Retina (tissue), 1 donor: ENCODE results near the gene CD52.
A peak's percentile ranks its signal among the peaks of the same experiment; 100 is the strongest.
"Not testable (repeated sequence)": the region's sequence is repeated elsewhere in the genome, so short reads cannot be mapped to it uniquely, and the experiment has no call there.

Experiments used
- DNase-seq: peaks from one replicate; pipeline ENCODE4 v3.0.0-alpha.2; 2016

The CD52 gene

GRCh38 chr1:26284597-26285347 is 33.0 kb upstream of the CD52 start:
- DNase-seq, result peak; percentile 72

GRCh38 chr1:26285366-26286063 is 32.2 kb upstream of the CD52 start:
- no peak for DNase-seq

DNA sequence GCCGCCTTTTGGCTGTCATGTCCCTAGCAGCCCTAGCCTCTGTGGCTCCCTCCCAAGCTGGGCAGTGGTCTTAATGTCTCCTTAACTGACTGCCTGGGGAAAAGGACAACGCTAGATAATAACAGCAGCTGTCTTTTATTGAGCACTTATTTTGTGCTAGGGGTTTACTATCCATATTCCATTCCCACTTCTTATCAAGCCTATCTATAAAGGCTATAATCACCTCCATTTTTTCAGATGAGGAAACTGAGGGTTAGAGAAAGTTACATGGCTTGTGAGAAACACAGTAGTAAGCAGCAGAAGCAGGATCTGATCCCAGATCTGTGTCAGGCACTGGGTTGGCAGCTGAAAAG is 31.7 kb upstream of the CD52 start:
- DNase-seq, result no peak

- DNase-seq, result peak; percentile 55
These were observed 30.6 kb upstream of the CD52 start for GRCh38 chr1:26287033-26287711.

DNA sequence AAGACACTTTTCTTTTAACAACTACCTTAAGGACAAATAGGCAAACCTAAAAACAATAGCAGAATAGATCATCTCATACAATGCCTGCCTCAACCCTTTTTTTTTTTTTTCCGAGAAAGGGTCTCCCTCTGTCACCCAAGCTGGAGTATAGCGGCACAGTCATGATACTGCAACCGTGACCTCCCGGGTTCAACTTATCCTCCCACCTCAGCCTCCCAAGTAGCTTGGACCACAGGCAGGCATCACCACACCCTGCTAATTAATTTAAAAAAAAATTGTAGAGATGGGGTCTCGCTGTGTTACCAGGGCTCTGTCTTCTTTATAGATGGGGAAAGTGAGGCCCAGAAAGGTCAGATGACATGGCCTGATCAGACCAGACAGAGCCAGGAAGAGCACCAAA is 29.9 kb upstream of the CD52 start:
- no peak for DNase-seq

DNA sequence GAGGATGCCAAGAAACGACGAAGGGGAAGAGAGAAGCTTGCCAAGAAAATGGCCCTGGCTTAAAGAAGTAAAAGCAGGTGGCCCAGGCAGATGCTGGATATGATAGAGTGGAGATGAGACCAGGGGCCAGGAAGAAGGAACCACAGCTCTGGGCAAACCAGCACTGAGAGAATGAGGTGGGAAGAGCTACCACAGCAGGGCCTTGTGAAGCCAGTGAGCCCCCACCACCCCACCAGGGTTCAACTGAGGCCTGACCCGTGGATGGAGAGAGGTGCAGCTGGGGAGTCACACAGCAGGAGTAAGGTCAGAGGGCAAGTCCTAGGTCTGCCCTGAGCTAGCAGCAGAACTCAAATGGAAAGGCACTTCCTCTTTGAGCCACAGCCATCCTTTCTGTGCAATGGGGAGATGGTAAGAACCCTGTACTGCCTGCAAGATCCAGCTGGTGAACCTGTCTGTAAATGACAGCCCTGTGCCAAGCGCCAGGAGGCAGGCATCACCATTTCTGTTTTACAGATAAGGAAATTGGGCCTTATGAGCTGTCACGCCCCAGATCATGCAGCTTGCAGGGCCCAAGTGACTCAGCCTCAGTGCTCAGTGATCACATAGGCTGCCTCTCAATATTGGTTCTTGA is 29.3 kb upstream of the CD52 start:
- DNase-seq, result no peak

- DNase-seq, result peak; percentile 46
These were observed 28.3 kb upstream of the CD52 start for GRCh38 chr1:26289158-26290059.

- DNase-seq, result no peak
These were observed 27.5 kb upstream of the CD52 start for GRCh38 chr1:26290122-26290881.

GRCh38 chr1:26290882-26291261 is 26.9 kb upstream of the CD52 start:
- no peak for DNase-seq

- DNase-seq, result no peak
These were observed 26.3 kb upstream of the CD52 start for GRCh38 chr1:26291433-26291832.

GRCh38 chr1:26291939-26292338 is 25.8 kb upstream of the CD52 start:
- DNase-seq, result no peak

DNA sequence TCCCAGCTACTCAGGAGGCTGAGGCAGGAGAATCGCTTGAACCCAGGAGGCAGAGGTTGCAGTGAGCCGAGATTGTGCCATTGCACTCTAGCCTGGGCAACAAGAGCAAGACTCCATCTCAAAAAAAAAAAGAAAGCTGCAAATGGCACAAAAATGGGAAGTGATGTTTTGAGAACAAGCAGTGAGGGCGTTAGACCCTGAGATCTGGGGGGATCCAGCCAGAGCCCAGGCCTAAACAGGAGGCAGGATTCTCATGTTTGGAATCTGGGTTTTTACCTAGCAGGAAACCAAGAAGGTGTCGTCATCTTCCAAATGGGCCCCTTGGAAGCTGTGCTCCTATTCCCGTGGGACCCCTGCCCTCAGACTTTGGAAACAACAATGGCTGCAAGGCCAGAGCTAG is 25.0 kb upstream of the CD52 start:
- not testable (repeated sequence) for DNase-seq

DNA sequence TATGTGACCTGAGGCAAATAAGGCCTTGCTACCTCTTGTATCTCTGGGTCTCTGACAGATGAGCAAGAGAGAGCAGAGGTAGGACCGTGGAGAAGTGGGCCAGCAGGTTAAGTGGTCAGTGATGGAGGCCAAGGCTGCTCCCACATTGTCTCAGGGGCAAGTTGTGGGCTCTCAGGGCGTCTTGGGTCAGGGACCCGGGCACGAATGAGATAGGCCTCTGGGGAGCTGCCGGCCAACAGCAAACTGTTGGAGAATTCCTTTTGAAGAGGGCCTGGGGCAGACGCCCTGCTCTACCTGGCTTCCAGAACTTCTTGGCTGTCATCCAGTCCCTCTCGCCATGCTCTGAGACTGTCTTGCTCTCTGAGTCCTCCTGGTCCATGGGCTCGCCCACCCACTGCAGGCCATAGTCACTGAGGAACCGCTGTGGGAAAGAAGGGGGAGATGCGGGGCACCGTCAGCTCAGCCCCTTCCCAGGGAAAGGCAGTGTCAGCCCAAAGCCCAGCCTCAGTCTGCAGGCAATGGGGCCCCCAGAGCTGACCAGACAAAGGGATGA is 23.8 kb upstream of the CD52 start:
- DNase-seq, result no peak

DNA sequence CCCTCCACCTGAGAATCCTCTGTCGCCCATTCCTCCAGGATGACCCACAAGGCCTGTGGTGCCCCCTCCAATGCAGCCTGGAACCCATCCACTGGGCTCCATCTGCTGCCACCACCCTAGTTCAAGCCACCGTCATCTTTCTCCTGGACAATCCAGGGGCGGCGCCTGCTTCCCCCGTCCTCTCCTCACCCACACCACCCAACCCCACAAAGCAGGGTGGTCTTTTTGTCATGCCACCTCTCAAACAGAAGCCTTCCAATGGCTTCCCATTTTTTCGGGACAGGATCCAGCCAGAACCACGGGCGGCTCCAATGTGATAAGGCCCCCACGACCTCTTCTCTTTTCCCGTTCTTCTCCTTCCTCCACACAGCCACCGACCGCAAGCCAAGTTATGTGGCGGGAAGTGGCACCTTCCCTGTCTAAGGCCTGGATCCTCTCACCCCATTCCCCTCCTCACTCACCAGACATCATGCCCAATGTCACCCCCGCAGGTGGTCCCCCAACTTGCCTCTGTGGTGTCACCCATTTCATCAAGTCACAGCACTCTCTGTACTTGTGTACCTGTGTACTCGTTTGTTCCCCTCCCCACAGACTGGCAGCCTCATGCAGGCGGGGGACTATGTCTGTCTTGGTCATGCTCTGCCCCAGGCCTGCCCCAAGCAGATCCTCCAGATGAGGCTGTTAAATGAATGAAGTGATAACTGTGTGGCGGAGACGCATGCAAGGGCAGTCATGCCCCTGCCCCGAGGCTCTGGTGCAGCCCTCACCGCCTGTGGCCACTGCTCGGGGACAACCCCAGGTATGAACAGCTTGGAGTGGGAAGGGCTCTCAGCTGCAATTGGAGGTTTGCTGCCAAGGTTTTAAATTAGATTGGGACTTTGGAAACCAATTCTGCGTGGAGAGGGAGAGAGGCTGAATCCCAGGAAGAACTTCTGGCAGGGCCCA is 22.3 kb upstream of the CD52 start:
- DNase-seq, result no peak

GRCh38 chr1:26296340-26297056 is 21.3 kb upstream of the CD52 start:
- DNase-seq, result no peak

DNA sequence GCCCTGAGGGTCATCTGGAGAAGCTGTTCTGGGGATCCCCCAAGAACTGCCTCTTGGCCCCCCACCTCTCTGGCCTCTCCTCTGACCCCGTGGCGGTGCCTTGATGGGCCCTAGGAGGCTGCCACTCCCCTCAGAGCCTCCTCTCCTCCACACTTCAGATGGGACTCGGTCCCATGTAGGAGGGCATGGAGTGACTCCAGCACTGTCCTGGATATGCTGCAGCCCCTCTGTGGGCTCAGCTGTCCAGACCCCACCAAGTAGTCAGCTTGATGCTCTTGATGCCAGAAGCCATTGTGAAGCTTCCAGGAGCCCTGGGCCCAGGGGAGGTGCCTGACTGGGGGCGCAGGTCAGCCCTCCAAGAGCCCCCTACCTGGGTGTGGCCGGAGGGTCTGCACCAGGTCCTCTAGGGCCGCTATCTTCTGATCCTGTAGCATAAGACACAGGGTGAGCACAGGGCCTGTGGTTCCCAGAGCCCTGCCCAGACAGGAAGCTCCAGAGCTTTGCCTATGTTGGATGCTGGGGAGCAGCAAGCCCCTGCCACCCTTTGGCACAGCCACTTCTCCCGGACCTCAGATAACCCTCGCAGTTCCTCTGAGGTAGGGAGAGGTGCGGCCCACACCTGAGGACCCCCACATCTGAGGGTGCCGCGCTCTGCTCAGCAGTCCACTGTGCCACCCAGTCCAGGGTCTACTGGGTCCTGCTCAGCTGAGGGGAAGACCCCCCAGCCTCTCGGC is 20.5 kb upstream of the CD52 start:
- DNase-seq, result no peak

- DNase-seq, result no peak
These were observed 20.0 kb upstream of the CD52 start for GRCh38 chr1:26297791-26298124.

DNA sequence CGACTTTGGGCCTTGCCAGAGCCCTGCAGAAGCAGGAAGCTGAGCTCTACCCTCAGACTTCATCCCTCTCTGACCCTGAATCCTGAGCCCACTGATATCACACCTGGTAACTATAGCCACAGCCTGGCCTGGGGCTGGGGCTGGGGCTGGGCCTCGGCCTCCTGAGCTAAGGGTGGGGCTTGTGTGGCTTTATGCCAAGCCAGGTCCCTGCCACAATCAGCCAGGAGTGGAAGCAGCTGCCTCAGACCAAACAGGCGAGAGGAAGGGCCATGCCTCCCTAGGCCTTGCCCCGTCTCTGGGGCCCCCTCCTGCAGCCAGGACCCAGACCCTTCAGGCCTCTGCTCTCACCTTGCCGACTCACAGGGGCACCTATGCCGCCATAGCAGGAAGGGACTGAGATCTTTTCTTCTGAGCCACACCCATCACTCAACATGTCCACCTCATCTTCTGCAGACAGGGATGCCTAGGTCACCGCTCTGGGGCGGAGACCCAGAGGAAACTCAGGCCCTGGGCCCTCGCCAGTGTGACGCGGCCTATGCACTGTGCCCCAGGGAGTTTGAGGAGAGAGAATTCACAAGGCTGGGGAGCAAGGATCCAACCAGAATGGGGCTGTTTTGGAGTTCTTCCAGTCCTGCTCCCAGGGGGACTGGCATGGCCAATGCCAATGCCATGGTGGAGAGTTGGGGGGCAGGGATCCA is 17.0 kb upstream of the CD52 start:
- DNase-seq, result no peak
